ENCODE results near the gene ZNF792.
"Not testable (repeated sequence)": the region's sequence is repeated elsewhere in the genome, so short reads cannot be mapped to it uniquely, and the experiment has no call there.

Gene ZNF792

DNA sequence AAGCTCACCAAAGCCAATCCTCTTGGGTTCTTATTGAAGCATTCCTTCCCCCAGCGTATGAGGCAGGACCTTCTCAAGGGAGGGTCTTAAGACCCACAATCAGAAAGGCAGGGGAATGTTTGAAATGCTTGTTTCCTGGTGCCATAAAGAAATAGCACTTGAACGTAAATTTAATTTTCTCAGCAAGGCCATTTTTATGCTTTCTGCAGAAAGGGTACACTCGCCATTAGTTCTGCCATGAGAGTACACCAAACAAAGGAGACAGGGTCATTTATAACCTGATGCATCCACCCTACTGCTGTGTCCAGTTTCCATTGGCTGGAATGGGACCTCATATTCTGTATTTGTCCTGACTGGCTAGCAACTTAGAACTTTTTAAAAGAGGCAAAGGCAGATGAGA lies 46.9 kb downstream of the ZNF792 start:
- H3K27ac ChIP-seq (ENCODE audit: low read length, poor library complexity, severe bottlenecking); H3K79me1 ChIP-seq (replicated peaks; ENCODE audit: low read length, poor library complexity, severe bottlenecking); H2BK15ac ChIP-seq (ENCODE audit: low read depth, poor library complexity, severe bottlenecking); H3K4me3 ChIP-seq (ENCODE audit: insufficient read depth in 1 of 2, low read depth in 1 of 2, low read length in 2 of 2); H3K27me3 ChIP-seq (ENCODE audit: control insufficient read depth in 1 of 2, insufficient read depth in 1 of 2, low read length in 2 of 2); H3K4me1 ChIP-seq (ENCODE audit: control insufficient read depth, insufficient read depth, low read depth, low read length); H2BK12ac ChIP-seq (ENCODE audit: low read length in 2 of 2); H3K18ac ChIP-seq (ENCODE audit: low read depth in 1 of 2, low read length in 2 of 2); H3K23ac ChIP-seq (ENCODE audit: low read length in 2 of 2); H2BK120ac ChIP-seq (ENCODE audit: low read depth, low read length); H3K4me2 ChIP-seq (ENCODE audit: low read length, poor library complexity, severe bottlenecking); H2AFZ ChIP-seq (ENCODE audit: low read depth, low read length); H3K4ac ChIP-seq (ENCODE audit: low read depth in 1 of 2, low read length in 2 of 2); H3K36me3 ChIP-seq (ENCODE audit: control insufficient read depth in 1 of 2, insufficient read depth in 2 of 2, low read depth in 1 of 2, low read length in 2 of 2); DNase-seq; H3K9ac ChIP-seq (ENCODE audit: low read length); H3K14ac ChIP-seq (ENCODE audit: low read length in 2 of 2); H2BK5ac ChIP-seq (ENCODE audit: low read depth, low read length, poor library complexity, severe bottlenecking); H4K91ac ChIP-seq (ENCODE audit: low read length); H2AK5ac ChIP-seq (ENCODE audit: low read length, severe bottlenecking); H4K8ac ChIP-seq (ENCODE audit: low read length): not testable (repeated sequence)
- H3K9me3 ChIP-seq (ENCODE audit: control insufficient read depth, low read length), result peaks cover 18% of the 10 kb centered on the region
- 36% methylated on average over 3 of the region's 3 CpGs for WGBS

DNA sequence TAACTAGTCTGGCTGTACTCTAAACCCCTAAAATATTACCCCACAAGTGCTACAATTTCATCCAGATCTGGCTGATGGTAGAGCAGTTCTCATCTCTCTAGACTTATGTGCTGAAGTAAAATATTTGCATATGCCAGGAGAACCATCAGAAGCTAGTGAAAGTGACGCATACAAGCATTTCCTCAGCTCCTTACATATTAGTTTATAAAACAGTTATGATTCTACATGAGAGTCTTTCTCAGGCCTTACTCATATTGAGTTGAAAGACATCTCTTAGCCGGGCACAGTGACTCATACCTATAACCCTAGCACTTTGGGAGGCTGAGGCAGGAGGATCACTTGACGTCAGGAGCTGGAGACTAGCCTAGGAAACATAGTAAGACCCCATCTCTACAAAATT lies 53.3 kb downstream of the ZNF792 start:
- H3K79me1 ChIP-seq (replicated peaks; ENCODE audit: low read length, poor library complexity, severe bottlenecking), result no peaks in the 10 kb centered on the region
- H2AK5ac ChIP-seq (ENCODE audit: low read length, severe bottlenecking), result no peak overlapping the region
- no peak overlapping the region for H3K4me3 ChIP-seq (ENCODE audit: insufficient read depth in 1 of 2, low read depth in 1 of 2, low read length in 2 of 2)
- no peak overlapping the region for H3K4ac ChIP-seq (ENCODE audit: low read depth in 1 of 2, low read length in 2 of 2)
- 89% methylated on average over 3 of the region's 3 CpGs for WGBS
- H3K23ac ChIP-seq (ENCODE audit: low read length in 2 of 2), result no peak overlapping the region
- no peak overlapping the region for H2BK120ac ChIP-seq (ENCODE audit: low read depth, low read length)
- DNase-seq, result no peak
- H2BK12ac ChIP-seq (ENCODE audit: low read length in 2 of 2), result no peak overlapping the region
- no peak overlapping the region for H3K14ac ChIP-seq (ENCODE audit: low read length in 2 of 2)
- H2BK5ac ChIP-seq (ENCODE audit: low read depth, low read length, poor library complexity, severe bottlenecking), result no peak overlapping the region
- H3K27ac ChIP-seq (ENCODE audit: low read length, poor library complexity, severe bottlenecking), result no peak overlapping the region
- H3K9ac ChIP-seq (ENCODE audit: low read length), result no peak overlapping the region
- peaks cover 6% of the 10 kb centered on the region for H3K9me3 ChIP-seq (ENCODE audit: control insufficient read depth, low read length)
- no peak overlapping the region for H3K18ac ChIP-seq (ENCODE audit: low read depth in 1 of 2, low read length in 2 of 2)
- H4K91ac ChIP-seq (ENCODE audit: low read length), result no peak overlapping the region
- no peak overlapping the region for H4K8ac ChIP-seq (ENCODE audit: low read length)
- H3K4me2 ChIP-seq (ENCODE audit: low read length, poor library complexity, severe bottlenecking), result no peak overlapping the region
- no peak overlapping the region for H2AFZ ChIP-seq (ENCODE audit: low read depth, low read length)
- peaks cover under 1 to 6% of the 10 kb centered on the region in 2 experiments for H3K27me3 ChIP-seq (ENCODE audit: control insufficient read depth in 1 of 2, insufficient read depth in 1 of 2, low read length in 2 of 2)
- H3K36me3 ChIP-seq (ENCODE audit: control insufficient read depth in 1 of 2, insufficient read depth in 2 of 2, low read depth in 1 of 2, low read length in 2 of 2), result no peaks in the 10 kb centered on the region
- no peaks in the 10 kb centered on the region for H3K4me1 ChIP-seq (ENCODE audit: control insufficient read depth, insufficient read depth, low read depth, low read length)
- H2BK15ac ChIP-seq (ENCODE audit: low read depth, poor library complexity, severe bottlenecking), result no peak overlapping the region

All from mesenchymal stem cell (in vitro differentiated cells and primary cell).